UCSD-AML1 (cell line): Measurements from ENCODE around the gene JAM2.
"Not testable (repeated sequence)": the region's sequence is repeated elsewhere in the genome, so short reads cannot be mapped to it uniquely, and the experiment has no call there.

Experiments
- DNase-seq: peaks from one replicate; lab custom pipeline; 2025; ENCODE audit not compliant: unreplicated experiment; lab: John Stamatoyannopoulos, UW

JAM2 gene

DNA sequence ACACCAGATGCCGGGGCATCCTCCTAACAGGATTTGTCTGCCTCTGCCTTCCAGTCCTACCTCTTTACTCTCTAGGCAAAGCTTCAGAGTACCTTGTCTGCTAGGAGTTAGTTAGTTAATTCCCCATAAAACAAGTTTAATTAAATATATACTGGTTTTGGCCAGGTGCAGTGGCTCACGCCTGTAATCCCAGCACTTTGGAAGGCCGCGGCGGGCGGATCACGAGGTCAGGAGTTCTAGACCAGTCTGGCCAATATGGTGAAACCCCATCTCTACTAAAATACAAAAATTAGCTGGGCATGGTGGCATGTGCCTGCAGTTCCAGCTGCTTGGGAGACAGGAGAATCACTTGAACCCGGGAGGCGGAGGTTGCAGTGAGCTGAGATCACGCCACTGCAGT is 75.0 kb downstream of the JAM2 start:
- not testable (repeated sequence) for DNase-seq

DNA sequence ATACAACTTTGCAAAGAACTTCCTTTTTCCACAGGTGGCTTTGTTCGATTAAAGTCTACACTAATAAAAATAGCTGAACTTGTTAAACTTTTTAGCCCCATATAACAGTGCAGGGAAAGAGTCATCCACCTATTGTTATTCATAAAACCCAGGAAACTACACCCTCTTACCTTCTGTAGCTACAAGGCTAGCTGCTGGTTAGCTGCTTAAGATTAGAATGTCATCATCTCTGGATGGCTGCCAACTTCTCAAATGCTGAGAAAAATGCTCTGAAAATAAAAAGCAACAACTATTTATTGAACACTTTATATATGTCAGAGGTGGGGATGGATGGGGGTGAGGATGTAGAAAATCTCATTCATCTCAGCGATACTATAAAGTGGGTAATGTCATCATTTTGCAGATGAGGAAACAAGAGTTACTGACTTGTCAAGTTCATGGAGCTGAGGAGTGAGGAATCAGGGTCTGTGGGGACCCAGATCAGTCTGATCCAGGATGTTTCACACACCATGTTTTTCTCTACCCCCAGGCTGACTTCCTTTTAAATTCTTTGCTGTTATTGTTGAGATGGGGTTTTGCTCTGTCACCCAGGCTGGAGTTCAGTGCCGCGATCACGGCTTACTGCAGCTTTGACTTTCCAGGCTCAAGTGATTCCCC is 78.6 kb downstream of the JAM2 start:
- no peak for DNase-seq

DNA sequence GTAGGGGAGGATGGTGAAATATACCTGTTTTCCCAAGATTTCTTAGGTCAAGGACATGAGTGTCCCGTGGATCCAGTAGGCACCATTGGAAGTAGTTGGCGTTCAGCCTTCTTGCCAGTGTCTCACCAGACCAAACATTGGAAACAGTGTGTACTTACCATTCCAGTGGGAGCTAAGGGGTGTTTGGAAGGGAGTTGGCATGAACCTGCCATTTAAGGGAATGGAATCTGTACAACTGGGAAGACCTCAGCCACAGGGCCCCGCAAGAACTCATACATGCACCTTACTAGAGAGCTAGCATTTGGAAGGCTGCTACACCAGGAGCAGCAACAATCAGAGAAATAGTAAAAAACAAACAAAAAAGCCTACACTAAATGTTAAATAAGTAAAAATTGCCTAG is 82.9 kb downstream of the JAM2 start:
- no peak for DNase-seq

DNA sequence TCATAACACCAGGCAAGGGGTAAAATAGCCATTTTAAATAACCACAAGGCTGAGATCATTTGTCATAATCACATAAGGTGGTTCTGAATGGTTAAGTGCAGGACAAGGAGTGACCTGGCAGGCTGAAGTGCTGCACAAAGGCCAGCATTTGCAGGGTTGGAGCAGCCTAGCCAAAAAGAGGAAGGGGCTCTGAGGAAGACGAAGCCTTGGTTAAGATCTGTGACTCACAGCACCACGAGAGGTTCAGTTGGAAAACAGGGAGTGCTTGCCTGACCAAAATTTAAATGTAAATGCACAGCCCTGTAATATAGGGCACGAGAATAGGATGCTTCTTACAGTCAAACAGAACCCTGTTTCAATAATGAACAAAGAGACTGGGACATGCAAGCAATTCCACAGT is 83.6 kb downstream of the JAM2 start:
- DNase-seq = peak; percentile 14

DNA sequence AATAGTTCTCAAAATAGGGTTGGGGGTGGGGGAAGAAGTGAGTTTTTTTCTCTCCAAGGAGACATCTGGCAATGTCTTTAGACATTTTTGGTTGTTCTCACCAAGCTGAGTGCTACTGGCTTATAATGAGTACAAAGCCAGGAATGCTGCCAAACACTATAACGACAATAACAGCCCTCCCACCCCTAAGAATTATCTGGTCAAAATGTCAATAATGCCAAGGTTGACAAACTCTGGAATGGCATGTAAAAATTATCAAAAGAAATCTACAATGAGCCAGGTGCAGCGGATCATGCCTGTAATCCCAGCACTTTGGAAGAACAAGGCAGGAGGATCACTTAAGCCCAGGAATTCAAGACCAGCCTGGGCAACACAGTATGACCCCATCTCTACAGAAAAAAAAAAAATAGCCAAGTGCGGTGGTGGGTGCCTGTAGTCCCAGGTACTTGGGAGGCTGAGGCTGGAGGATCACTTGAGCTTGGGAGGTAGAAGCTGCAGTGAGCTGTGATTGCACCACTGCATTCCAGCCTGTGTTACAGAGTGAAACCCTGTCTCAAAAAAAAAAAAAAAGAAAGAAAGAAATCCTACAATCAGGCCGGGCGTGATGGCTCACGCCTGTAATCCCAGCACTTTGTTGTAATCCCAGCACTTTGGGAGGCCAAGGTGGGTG is 93.2 kb downstream of the JAM2 start:
- no peak for DNase-seq

DNA sequence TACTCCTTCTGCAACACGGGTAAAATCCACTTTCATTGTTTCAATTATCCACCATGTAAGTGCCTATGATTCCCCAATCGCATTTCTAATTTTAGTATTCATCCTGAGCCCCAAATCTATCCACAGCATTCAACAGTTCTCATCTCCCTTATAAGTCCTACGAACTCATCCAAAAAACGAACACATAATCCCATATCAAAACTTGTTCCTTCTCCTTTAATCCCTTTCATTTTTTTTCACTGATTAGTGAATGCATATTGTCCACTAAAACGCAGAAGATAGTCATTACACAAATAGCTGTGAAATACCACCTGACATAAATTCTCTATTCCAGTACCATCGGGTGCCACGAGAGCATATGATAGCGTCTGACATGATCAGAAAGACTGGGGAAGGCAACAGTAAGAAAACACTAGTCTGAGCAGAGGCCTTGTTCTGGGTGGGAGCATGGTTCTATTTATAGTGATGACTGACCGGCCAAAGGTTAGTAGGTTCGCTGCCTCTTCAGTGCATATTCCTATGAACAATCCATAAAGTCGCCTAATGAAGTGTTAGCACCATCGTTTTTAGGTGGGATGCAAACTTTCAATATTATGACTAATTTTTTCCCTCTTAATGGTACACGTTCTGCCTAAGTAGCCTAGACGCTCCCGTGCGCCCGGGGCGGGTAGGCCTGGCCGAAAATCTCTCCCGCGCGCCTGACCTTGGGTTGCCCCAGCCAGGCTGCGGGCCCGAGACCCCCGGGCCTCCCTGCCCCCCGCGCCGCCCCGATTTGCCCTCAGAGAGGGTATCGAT is 95.0 kb downstream of the JAM2 start:
- no peak for DNase-seq

DNA sequence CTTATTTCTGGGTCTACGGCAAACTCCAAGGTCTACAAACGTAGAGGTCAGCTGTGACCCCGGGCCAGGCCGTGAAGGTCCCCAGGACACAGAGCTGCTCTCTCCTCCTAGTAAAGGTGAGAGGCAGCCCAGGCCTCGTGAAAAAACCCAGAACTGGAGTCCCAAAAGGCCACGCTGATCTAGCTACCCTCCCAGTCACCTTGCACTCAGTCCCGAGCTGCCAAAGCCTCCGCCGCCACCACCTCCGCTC is 95.5 kb downstream of the JAM2 start:
- no peak for DNase-seq

DNA sequence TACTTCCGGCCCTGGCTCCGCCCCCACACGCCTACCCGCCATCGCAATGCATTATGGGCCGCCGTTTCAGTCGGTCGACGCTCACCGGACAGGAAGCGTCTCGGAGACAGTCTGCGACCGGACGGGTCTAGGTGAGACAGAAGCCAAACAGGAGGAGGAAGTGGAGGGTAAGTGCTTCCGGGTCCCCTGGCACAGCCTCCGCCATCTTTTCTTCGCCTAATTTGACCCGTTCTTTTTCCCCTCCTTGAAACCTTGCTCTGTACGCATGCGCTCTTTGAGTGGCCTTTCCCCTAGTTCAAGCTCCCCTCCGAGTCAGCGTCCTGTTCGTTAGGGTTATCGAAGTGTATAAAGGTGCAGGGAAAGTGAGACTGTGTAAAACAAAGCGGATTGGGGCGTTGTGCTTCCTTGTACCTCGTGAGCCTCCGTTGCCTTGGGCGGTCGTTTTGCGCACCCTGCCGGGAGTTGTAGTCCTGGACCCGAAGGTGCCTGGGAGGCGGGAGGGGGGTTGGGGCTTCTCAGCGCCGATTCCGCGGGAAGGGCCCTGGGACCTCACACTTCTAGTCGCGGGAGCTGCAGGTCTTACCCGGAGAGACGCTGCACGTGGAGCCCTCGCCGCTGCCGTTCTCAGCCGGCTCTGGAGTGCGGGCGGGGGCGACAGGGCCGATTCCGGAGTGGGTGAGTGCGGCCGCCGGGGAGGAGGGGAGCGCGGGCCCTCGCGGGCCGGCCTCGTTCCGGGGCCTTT is 96.0 kb downstream of the JAM2 start, which contains the start of the genes ATP5PF and GABPA:
Gene ATP5PF, minus strand, starts transcription at position 1 of the 742 bp plus-strand sequence. CDS start 5,110 bp downstream, outside the sequence.
Gene GABPA, plus strand, starts transcription at position 69 of the 742 bp plus-strand sequence. CDS start 6,627 bp downstream, outside the sequence.
- peak; percentile 97 for DNase-seq

DNA sequence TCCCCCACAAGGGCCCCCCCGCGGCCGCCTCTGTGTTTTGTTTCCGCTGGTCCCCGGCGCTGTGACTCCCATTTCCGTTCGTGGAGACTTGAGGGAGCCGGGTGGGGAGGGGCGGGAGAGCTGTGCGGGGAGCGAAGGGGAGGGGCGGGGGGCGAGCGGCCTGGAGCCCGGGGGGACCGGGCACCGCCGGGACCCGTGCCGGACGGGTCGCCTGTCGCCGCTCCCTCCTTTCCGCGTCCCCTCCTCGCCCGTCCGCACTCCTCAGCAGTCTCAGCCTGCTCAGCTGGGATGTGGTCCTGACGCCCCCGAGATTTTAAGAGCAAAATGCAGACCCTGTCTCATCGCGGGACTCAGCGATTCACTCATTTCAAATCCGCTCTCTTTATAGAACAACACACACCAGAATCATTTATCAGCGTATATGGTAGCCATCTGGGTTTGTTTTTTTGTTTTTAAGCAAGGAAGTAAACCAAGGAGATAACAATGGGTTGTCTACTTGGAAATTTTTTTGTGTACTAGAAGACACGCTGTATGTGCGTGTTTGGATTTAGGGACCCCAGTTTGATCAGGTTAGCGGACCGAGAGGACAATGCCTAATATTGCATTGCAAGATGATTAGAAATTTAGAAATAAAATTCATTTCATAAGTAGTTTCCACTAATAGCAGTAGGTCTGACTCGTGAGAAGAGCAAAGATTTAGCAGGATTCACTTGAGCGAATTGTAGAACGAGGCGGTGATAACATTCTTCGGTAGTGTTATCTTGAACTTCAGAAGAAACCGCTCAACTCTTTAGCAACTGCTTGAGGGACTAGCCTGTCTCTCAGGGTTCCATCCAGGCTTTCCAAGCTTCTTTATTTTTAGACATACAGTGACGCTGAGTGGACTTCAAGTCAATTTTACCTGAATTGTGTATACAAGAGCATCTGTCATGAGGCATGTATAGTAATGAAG is 96.9 kb downstream of the JAM2 start:
- peak; percentile 88 for DNase-seq

DNA sequence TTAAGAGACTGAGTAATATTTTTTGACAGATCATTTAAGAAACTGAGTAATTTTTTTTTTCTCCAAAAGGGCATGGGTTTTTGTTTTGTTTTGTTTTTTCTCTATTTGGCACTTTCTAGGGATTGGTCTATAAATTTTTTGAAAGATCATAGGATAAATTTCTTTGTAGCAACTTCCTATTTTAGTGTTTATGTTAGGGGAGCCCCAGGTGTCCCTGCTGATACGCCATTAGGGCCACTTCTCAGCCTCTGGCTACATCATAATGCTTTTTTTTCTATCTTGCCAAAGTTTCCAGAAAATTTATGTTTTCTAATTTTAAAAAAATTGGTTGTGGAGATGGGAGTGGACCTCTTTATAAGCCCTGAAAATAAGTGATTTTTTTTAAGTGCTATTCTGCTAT is 98.4 kb downstream of the JAM2 start:
- no peak for DNase-seq

DNA sequence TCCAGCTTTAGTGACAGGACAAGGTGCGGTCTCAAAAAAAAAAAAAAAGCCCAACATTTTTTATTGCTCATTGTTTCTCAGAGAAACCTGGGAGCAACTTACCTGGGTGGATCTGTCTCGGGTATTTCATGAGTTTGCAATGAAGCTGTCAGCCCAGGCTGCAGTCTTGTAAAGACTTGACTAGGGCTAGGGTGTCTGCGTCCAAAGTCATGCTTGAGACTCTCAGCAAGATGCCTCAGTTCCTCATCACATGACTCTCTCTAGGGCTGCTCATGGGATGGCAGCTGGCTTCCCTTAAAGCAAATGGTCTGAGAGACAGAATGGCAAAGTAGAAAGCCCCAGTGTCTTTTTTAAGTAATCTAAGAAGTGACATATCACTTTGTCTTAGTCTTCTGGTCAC is 103.8 kb downstream of the JAM2 start:
- no peak for DNase-seq

DNA sequence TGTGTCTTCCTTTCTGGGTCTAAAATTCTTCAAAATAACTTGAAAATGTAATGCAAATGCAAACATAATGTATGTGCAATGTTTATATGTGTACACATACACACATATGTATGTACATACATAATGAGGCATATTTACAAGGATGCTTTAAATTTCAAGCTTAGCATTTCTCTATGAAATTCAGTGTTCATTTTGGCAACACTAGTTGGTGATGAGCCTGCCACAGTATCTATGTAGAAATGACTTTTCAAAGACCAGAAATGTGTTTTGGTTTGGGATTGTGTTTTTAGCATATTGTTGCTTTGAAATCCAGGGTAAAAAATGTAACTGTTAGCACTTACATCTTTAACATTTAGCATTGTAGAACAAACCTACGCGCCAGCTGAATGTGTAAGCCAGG is 105.8 kb downstream of the JAM2 start:
- no peak for DNase-seq

DNA sequence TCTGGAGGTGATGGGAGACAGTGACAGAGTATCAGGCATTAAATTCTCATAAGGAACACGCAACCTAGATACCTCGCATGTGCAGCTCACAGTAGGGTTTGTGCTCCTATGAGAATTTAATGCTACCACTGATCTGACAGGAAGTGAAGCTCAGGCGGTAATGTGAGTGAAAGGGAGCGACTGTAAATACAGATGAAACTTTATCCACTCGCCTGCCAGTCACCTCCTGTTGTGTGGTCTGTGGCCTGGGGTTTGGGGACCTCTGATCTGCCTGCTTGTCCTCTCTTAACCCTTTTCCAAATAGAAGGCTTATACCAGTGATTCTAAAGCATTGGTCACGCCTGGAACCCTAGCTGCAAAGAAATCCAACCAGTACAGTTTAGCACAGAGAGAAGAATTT is 111.0 kb downstream of the JAM2 start:
- peak; percentile 14 for DNase-seq

DNA sequence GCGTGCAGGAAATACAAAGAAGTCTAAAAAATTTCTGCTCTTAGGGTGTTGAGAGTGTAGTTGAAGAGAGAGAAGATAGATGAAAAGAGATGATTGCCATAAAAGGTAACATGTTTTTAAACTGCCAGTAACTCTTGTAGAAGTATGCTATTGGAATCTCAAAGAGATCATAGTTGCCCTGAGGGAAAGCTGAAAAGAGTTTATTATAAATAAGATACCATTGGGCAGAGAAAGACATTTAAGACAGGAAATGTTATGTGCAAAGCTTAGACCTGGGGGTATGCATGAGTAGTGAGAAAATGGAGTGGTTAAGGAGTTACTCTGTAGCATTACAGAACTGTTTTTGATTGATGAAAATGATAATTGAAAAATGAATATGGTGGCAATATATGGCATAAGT is 113.4 kb downstream of the JAM2 start:
- no peak for DNase-seq

DNA sequence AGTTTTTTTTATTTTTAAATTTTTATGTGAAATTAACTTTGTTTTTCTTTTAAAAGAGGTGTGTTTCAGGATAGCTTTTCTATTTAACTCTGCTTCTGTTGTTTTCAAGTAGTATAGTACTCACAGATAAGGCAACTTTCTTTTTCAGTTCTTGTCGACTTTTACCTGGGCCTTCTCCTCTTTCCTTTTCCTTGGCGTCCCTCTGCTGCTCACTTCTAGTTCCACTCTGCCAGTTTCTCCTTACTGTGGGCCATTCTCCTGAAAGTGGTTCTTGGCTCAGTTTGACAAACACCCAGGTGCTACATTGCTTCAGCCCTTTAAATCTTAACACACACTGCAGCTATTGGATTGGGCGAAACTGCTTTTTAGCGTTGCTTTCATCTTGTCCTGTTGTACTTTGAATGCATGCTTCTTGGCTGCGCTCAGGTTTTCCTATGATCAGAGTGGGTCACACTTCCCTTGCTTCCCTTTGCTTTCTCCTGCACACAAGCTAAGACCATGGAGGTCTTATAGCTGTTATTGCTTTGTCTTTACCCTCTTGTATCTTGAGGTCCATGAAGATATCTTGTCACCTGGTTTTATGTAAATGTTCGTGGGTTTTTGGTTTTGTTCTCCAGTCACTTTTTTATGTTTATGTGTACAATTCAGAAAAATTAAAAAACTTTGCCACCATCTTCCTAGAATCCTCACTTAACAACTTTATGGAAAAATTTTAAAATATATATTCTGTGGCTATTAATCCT is 117.3 kb downstream of the JAM2 start:
- no peak for DNase-seq

DNA sequence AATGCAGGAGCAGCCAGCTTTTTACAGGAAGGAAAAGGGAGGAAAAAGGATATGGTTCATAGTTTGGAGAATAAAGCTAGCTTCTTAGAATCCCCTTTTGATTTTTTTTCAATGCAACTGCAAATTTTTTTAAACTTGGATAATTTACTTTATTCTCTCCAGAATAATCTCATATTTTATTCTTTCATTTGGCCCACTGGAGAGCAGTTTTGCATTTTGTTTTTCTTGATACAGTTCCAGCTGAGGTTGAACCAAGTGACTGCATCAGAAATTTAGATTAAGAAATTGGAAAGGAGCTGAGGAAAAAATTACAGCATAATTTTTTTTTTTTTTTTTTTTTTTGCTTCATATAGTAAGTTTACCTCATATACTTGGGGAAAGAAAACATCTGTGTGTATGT is 118.5 kb downstream of the JAM2 start:
- DNase-seq = no peak

DNA sequence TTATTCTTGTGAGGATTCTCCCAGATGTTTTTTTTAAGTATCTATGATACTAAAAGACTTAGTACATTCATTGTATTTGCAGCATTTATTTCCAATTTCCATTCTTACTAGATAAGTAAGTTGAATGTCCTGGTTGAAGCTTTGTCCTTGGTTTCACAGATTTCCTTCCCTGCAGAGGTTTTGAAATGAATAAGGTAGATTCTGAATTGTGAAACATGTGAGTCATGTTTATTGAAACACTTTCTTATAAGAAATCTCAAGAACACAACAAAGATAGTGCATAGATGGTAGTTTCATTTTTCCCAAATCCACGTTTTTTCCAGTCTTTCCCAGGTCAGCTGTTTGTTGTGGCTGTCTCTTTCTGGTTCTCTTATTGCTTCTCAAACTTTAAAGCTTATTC is 120.5 kb downstream of the JAM2 start:
- no peak for DNase-seq

DNA sequence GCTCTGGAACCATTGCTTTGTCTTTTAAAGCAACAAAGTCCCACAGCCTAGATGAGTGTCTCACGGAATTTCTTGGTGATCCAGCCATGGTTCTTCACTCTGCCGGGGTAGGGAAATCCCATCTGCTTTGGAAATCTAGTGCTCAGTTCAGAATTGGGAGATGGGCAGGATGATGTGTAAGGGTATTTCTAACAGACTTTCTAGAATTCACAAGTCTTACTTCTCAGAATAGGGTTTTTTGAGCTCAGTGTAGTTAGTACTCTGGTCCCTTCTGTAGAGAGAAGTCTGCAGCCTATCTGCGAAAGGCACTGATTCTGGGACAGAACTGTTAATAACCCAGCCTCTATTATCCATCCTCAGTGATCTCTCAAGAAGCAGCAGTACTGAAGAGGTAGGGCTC is 121.0 kb downstream of the JAM2 start:
- DNase-seq = no peak

DNA sequence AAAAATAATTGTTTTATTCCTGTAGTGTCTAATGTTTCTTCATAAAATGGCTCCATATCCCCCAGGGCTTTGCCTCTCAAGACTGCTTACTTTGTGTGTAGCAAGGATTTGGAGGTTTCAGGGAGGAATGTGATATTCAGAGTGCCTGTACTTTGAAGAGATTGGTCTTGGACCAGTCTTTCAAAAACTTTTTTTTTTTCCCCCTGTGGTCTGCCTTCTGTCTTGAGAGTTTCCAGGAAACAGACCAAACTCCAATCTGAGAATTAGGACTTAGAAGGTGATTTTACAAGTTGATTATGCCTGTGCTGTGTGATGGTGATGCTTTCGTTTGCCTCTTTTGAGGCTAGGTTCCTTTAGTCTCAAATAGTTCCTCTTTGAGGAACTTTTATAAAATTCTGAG is 121.6 kb downstream of the JAM2 start:
- DNase-seq = no peak

DNA sequence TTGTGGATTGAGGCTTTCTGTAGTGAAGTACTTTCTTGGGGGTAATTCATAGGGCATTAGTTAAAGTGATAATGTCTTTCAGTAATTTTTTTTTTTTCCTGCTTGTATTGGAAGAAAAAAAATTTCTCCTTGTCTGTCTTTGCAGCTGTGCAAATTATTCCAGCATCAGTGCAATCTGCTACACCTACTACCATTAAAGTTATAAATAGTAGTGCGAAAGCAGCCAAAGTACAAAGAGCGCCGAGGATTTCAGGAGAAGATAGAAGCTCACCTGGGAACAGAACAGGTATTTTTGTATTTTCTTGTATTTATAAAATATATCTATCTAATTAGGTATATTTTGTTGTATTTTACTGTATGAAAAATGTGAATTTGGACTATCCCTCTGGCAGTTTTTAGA is 125.0 kb downstream of the JAM2 start:
- DNase-seq = no peak
